ENCODE measurements around the gene SCLY. TPM values are rescaled to one million over a fixed set of nuclear protein-coding genes. Genes with fewer than 3 reads are reported as not detected.

The SCLY gene
- total and polyA plus RNA-seq, 9 donors, result 7.3 to 18.0 (median 12.5) TPM

GRCh38 chr2:238069021-238069709 lies 8.4 kb downstream of the SCLY start:
- no peak overlapping the region for H3K4me3 ChIP-seq
- DNase-seq, result no peak
- no peaks in the 10 kb centered on the region for H3K9me3 ChIP-seq
- no peak for TF ChIP-seq CTCF (IDR thresholded peaks at IDR 0.05)
- TF ChIP-seq POLR2A (IDR thresholded peaks at IDR 0.05), result no peak
- no peak for TF ChIP-seq EP300 (IDR thresholded peaks at IDR 0.05)
- no peaks in the 10 kb centered on the region for H3K4me1 ChIP-seq (ENCODE audit: insufficient read depth)
- H3K27ac ChIP-seq, result no peak overlapping the region
- no peaks in the 10 kb centered on the region for H3K36me3 ChIP-seq
- intact Hi-C loops (cut with DNase I), result no loop called here
- H3K27me3 ChIP-seq, result no peaks in the 10 kb centered on the region
- 93 to 97% (median 95%) methylated on average over 10 of the region's 10 CpGs for WGBS, 3 donors

GRCh38 chr2:238069877-238070276 lies 9.1 kb downstream of the SCLY start:
- TF ChIP-seq CTCF (IDR thresholded peaks at IDR 0.05) (no peak), EP300 (IDR thresholded peaks at IDR 0.05) (no peak)
- no peaks in the 10 kb centered on the region for H3K27me3 ChIP-seq
- H3K27ac ChIP-seq, result no peak overlapping the region
- no peak overlapping the region for H3K4me3 ChIP-seq
- intact Hi-C loops (cut with DNase I), result no loop called here
- DNase-seq, result no peak
- no peaks in the 10 kb centered on the region for H3K36me3 ChIP-seq
- no peaks in the 10 kb centered on the region for H3K9me3 ChIP-seq
- 88 to 95% (median 93%) methylated on average over 9 of the region's 9 CpGs for WGBS, 3 donors
- no peaks in the 10 kb centered on the region for H3K4me1 ChIP-seq (ENCODE audit: insufficient read depth)

GRCh38 chr2:238075397-238075796 lies 14.6 kb downstream of the SCLY start:
- Histone ChIP-seq H3K4me3 (no peak overlapping the region), H3K27ac (no peak overlapping the region), H3K27me3 (no peaks in the 10 kb centered on the region), H3K9me3 (no peaks in the 10 kb centered on the region), H3K4me1 (ENCODE audit: insufficient read depth) (no peaks in the 10 kb centered on the region), H3K36me3 (no peaks in the 10 kb centered on the region)
- DNase-seq, result no peak
- intact Hi-C loops (cut with DNase I), result no loop called here
- TF ChIP-seq EP300 (IDR thresholded peaks at IDR 0.05), result no peak
- no peak for TF ChIP-seq CTCF (IDR thresholded peaks at IDR 0.05)
- no peak for TF ChIP-seq POLR2A (IDR thresholded peaks at IDR 0.05)

GRCh38 chr2:238077292-238077691 lies 16.5 kb downstream of the SCLY start:
- Histone ChIP-seq H3K4me3 (no peak overlapping the region), H3K4me1 (ENCODE audit: insufficient read depth) (no peaks in the 10 kb centered on the region), H3K36me3 (no peaks in the 10 kb centered on the region), H3K9me3 (no peaks in the 10 kb centered on the region), H3K27ac (no peak overlapping the region), H3K27me3 (no peaks in the 10 kb centered on the region)
- no peak for DNase-seq
- TF ChIP-seq POLR2A (IDR thresholded peaks at IDR 0.05), result no peak
- no peak for TF ChIP-seq EP300 (IDR thresholded peaks at IDR 0.05)
- no peak for TF ChIP-seq CTCF (IDR thresholded peaks at IDR 0.05)
- 97 to 100% (median 98%) methylated on average over 1 of the region's 1 CpG for WGBS, 3 donors
- intact Hi-C loops (cut with DNase I), result no loop called here
